Measurements from ENCODE around the gene TP53TG3C.
"Not testable (repeated sequence)": the region's sequence is repeated elsewhere in the genome, so short reads cannot be mapped to it uniquely, and the experiment has no call there.

The TP53TG3C gene

GRCh38 chr16:33193926-33194325, at the start of gene TP53TG3C:
TP53TG3C (plus strand) TSS chr16:33194226; CDS start chr16:33194294, 68 bp downstream.
- not testable (repeated sequence) for DNase-seq (ENCODE audit: low spot score)

All from RKO (cell line).